Activated naive CD4-positive, alpha-beta T cell treated with anti-CD3 and anti-CD28 coated beads for 36 hours (primary cell): Measurements from ENCODE around the gene ZNF407. TPM values are rescaled to one million over a fixed set of nuclear protein-coding genes. Genes with fewer than 3 reads are reported as not detected.
A peak's percentile ranks its signal among the peaks of the same experiment; 100 is the strongest.

Experiments
- CTCF ChIA-PET: fragments of 350-600 bp; sonication (Branson Sonifier 250); formaldehyde crosslinking; loops from one replicate; lab custom pipeline; 2021; ENCODE audit warnings: antibody characterized with exemption; lab: Charles Lee
- DNase-seq: peaks from one replicate; pipeline ENCODE4 v3.0.0-alpha.2; 2020
- H3K27ac Mint-ChIP-seq: one replicate; pipeline ENCODE4 v1.8.0; 2021; ENCODE audit warnings: mild to moderate bottlenecking, mixed read lengths
- H3K27me3 Mint-ChIP-seq: one replicate; pipeline ENCODE4 v1.8.0; 2021; ENCODE audit warnings: low read depth, mixed read lengths
- H3K36me3 Mint-ChIP-seq: one replicate; pipeline ENCODE4 v1.8.0; 2021; ENCODE audit warnings: low read depth, mixed read lengths
- H3K4me1 Mint-ChIP-seq: one replicate; pipeline ENCODE4 v1.8.0; 2021; ENCODE audit warnings: low read depth, mixed read lengths
- H3K4me3 Mint-ChIP-seq: one replicate; pipeline ENCODE4 v1.8.0; 2021; ENCODE audit warnings: mild to moderate bottlenecking, moderate library complexity, mixed read lengths
- H3K9me3 Mint-ChIP-seq: one replicate; pipeline ENCODE4 v1.8.0; 2021; ENCODE audit warnings: mixed read lengths
- intact Hi-C: fragments of 100-400 bp; cut with micrococcal nuclease; formaldehyde crosslinking; loops from one replicate; pipeline ENCODE4 v1.15.1; 2023
- total RNA-seq, 2 experiments: library from RNA; stranded (reverse); gene quantifications; one replicate each; pipeline ENCODE4 v1.2.3, GENCODE V29; 2021

The ZNF407 gene
- total RNA-seq, 2 experiments from 2014 or later = 9.8 to 9.9 TPM

GRCh38 chr18:75009296-75009695, 411.6 kb downstream of the ZNF407 start:
- Mint-ChIP-seq H3K4me3 (no peak overlapping the region), H3K36me3 (peaks cover 15% of the 10 kb centered on the region), H3K9me3 (peaks cover 2% of the 10 kb centered on the region), H3K27ac (no peak overlapping the region), H3K27me3 (no peaks in the 10 kb centered on the region), H3K4me1 (no peaks in the 10 kb centered on the region)
- no peak for DNase-seq
- intact Hi-C loops = no loop called here
- CTCF ChIA-PET = no interaction called here

GRCh38 chr18:75009878-75010277, 412.2 kb downstream of the ZNF407 start:
- H3K4me1 Mint-ChIP-seq = no peaks in the 10 kb centered on the region
- intact Hi-C loops = no loop called here
- H3K4me3 Mint-ChIP-seq = no peak overlapping the region
- CTCF ChIA-PET = no interaction called here
- no peak overlapping the region for H3K27ac Mint-ChIP-seq
- no peak for DNase-seq
- H3K36me3 Mint-ChIP-seq = peaks cover 15% of the 10 kb centered on the region
- H3K9me3 Mint-ChIP-seq = peaks cover 2% of the 10 kb centered on the region
- H3K27me3 Mint-ChIP-seq = no peaks in the 10 kb centered on the region

GRCh38 chr18:75010278-75010677, 412.6 kb downstream of the ZNF407 start:
- Mint-ChIP-seq H3K9me3 (peaks cover 2% of the 10 kb centered on the region), H3K27me3 (no peaks in the 10 kb centered on the region), H3K36me3 (peaks cover 15% of the 10 kb centered on the region), H3K4me3 (no peak overlapping the region), H3K4me1 (no peaks in the 10 kb centered on the region), H3K27ac (no peak overlapping the region)
- no peak for DNase-seq
- intact Hi-C loops = no loop called here
- CTCF ChIA-PET = no interaction called here

GRCh38 chr18:75010689-75011088, 413.0 kb downstream of the ZNF407 start:
- Mint-ChIP-seq H3K9me3 (peaks cover 2% of the 10 kb centered on the region), H3K27me3 (no peaks in the 10 kb centered on the region), H3K36me3 (peaks cover 15% of the 10 kb centered on the region), H3K27ac (no peak overlapping the region), H3K4me3 (no peak overlapping the region), H3K4me1 (no peaks in the 10 kb centered on the region)
- CTCF ChIA-PET = no interaction called here
- DNase-seq = no peak
- intact Hi-C loops = no loop called here

GRCh38 chr18:75016025-75016717, 418.5 kb downstream of the ZNF407 start:
- no peaks in the 10 kb centered on the region for H3K9me3 Mint-ChIP-seq
- no peak for DNase-seq
- H3K4me1 Mint-ChIP-seq = peaks cover 5% of the 10 kb centered on the region
- intact Hi-C loops = no loop called here
- no peaks in the 10 kb centered on the region for H3K36me3 Mint-ChIP-seq
- no peaks in the 10 kb centered on the region for H3K27me3 Mint-ChIP-seq
- CTCF ChIA-PET = no interaction called here
- no peak overlapping the region for H3K4me3 Mint-ChIP-seq
- H3K27ac Mint-ChIP-seq = no peak overlapping the region

- no peak overlapping the region for H3K4me3 Mint-ChIP-seq
- intact Hi-C loops = no loop called here
- DNase-seq = no peak
- peaks cover 20% of the 10 kb centered on the region for H3K4me1 Mint-ChIP-seq
- H3K27ac Mint-ChIP-seq = no peak overlapping the region
- no peaks in the 10 kb centered on the region for H3K27me3 Mint-ChIP-seq
- peaks cover 3% of the 10 kb centered on the region for H3K9me3 Mint-ChIP-seq
- H3K36me3 Mint-ChIP-seq = peaks cover 6% of the 10 kb centered on the region
- CTCF ChIA-PET = no interaction called here
Observed at GRCh38 chr18:75023473-75023872, 425.8 kb downstream of the ZNF407 start.

GRCh38 chr18:75024871-75025270, 427.2 kb downstream of the ZNF407 start:
- Mint-ChIP-seq H3K27ac (no peak overlapping the region), H3K4me1 (peaks cover 24% of the 10 kb centered on the region), H3K4me3 (no peak overlapping the region), H3K9me3 (peaks cover 12% of the 10 kb centered on the region), H3K36me3 (peaks cover 11% of the 10 kb centered on the region), H3K27me3 (no peaks in the 10 kb centered on the region)
- no peak for DNase-seq
- CTCF ChIA-PET = no interaction called here
- intact Hi-C loops = loop anchor here (5.0 kb wide), 1 partner anchor 33 kb away; no protein-coding TSS in a partner anchor

- Mint-ChIP-seq H3K27me3 (no peaks in the 10 kb centered on the region), H3K4me1 (peaks cover 24% of the 10 kb centered on the region), H3K36me3 (peaks cover 11% of the 10 kb centered on the region), H3K27ac (no peak overlapping the region), H3K4me3 (no peak overlapping the region), H3K9me3 (peaks cover 13% of the 10 kb centered on the region)
- DNase-seq = no peak
- intact Hi-C loops = loop anchor here (5.0 kb wide), 1 partner anchor 33 kb away; no protein-coding TSS in a partner anchor
- CTCF ChIA-PET = no interaction called here
Observed at GRCh38 chr18:75025573-75025972, 427.9 kb downstream of the ZNF407 start.

GRCh38 chr18:75029481-75029880, 431.8 kb downstream of the ZNF407 start:
- CTCF ChIA-PET = interaction anchor here (0.8 kb wide), 1 partner anchor 15 kb away, joined by 3 read pairs; no protein-coding TSS in a partner anchor
- Mint-ChIP-seq H3K4me3 (no peak overlapping the region), H3K9me3 (peaks cover 13% of the 10 kb centered on the region), H3K27ac (peak overlapping the region; percentile 6), H3K36me3 (peaks cover 13% of the 10 kb centered on the region), H3K4me1 (peaks cover 22% of the 10 kb centered on the region), H3K27me3 (no peaks in the 10 kb centered on the region)
- DNase-seq = peak; percentile 45
- intact Hi-C loops = loop anchor here (2.0 to 5.0 kb wide), 2 partner anchors 37 to 41 kb away; no protein-coding TSS in a partner anchor

GRCh38 chr18:75031717-75032317, 434.1 kb downstream of the ZNF407 start:
- H3K27me3 Mint-ChIP-seq = no peaks in the 10 kb centered on the region
- no peak for DNase-seq
- peaks cover 13% of the 10 kb centered on the region for H3K9me3 Mint-ChIP-seq
- H3K36me3 Mint-ChIP-seq = peaks cover 11% of the 10 kb centered on the region
- no peak overlapping the region for H3K4me3 Mint-ChIP-seq
- intact Hi-C loops = no loop called here
- CTCF ChIA-PET = no interaction called here
- H3K4me1 Mint-ChIP-seq = peaks cover 21% of the 10 kb centered on the region
- no peak overlapping the region for H3K27ac Mint-ChIP-seq

- Mint-ChIP-seq H3K27me3 (no peaks in the 10 kb centered on the region), H3K4me3 (no peak overlapping the region), H3K36me3 (peaks cover 7% of the 10 kb centered on the region), H3K4me1 (peaks cover 17% of the 10 kb centered on the region), H3K27ac (no peak overlapping the region), H3K9me3 (peaks cover 10% of the 10 kb centered on the region)
- intact Hi-C loops = no loop called here
- CTCF ChIA-PET = no interaction called here
- DNase-seq = no peak
Observed at GRCh38 chr18:75033516-75033915, 435.8 kb downstream of the ZNF407 start.

GRCh38 chr18:75034937-75035336, 437.3 kb downstream of the ZNF407 start:
- Mint-ChIP-seq H3K36me3 (peaks cover 1% of the 10 kb centered on the region), H3K9me3 (peaks cover under 1% of the 10 kb centered on the region), H3K4me3 (no peak overlapping the region), H3K27me3 (no peaks in the 10 kb centered on the region), H3K4me1 (peaks cover 8% of the 10 kb centered on the region), H3K27ac (no peak overlapping the region)
- intact Hi-C loops = no loop called here
- CTCF ChIA-PET = no interaction called here
- no peak for DNase-seq

GRCh38 chr18:75035928-75036327, 438.3 kb downstream of the ZNF407 start:
- no peak overlapping the region for H3K4me3 Mint-ChIP-seq
- H3K9me3 Mint-ChIP-seq = no peaks in the 10 kb centered on the region
- intact Hi-C loops = loop anchor here (1.0 kb wide), 2 partner anchors 35 to 46 kb away; no protein-coding TSS in a partner anchor
- no peak for DNase-seq
- peak overlapping the region; percentile 59 for H3K27ac Mint-ChIP-seq
- CTCF ChIA-PET = interaction anchor here (0.6 kb wide), 1 partner anchor 14 kb away, joined by 3 read pairs; no protein-coding TSS in a partner anchor
- no peaks in the 10 kb centered on the region for H3K27me3 Mint-ChIP-seq
- peaks cover 5% of the 10 kb centered on the region for H3K4me1 Mint-ChIP-seq
- no peaks in the 10 kb centered on the region for H3K36me3 Mint-ChIP-seq
